ENCODE results near the gene SIN3B.
"Not testable (repeated sequence)": the region's sequence is repeated elsewhere in the genome, so short reads cannot be mapped to it uniquely, and the experiment has no call there.

SIN3B gene

GRCh38 chr19:16829010-16829821, at the start of gene SIN3B:
Gene SIN3B, plus strand, starts transcription at chr19:16829398. Its CDS starts 23 bp downstream, at chr19:16829421.
- peak; percentile 69 to 76 for DNase-seq

GRCh38 chr19:16779539-16780163, 49.5 kb upstream of the SIN3B start:
- DNase-seq: no peak

DNA sequence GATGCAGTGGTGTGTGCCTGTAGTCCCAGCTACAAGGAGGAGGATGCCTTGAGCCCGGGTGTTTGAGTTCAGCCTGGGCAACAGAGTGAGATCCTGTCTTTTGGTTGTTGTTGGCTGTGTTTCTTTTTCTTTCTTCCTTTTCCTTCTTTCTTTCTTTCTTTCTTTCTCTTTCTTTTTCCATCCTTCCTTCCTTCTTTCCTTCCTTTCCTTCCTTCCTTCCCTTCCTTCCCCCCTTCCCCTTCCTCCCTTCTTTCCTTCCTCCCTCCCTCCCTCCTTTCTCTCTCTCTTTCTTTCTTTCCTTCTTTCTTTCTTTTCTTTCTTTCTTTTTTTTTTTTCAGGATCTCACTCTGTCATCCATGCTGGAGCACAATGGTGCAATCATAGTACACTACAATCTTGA, 46.5 kb upstream of the SIN3B start:
- no peak for DNase-seq

- DNase-seq: no peak
Measured at GRCh38 chr19:16788479-16788878, 40.7 kb upstream of the SIN3B start.

DNA sequence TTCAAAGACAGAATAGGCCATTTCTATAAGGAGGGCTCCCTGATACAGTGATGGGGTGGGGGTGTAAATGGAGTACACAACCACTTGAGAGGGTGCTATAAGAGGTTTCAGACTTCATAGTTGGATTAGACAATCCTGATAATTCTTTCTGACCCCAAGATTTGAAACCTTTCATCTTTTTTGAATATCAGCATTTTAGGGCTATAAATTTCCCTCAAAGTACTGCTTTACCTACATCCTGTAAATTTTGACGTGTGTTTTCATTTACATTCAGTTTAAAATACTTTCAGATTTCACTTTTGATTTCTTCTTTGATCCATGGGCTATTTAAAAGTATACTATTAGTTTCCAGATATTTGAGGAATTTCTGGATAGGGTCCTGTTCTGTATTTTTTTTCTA, 40.0 kb upstream of the SIN3B start:
- no peak for DNase-seq

GRCh38 chr19:16790051-16790450, 39.1 kb upstream of the SIN3B start:
- DNase-seq: no peak

- no peak for DNase-seq
Measured at GRCh38 chr19:16791942-16792341, 37.3 kb upstream of the SIN3B start.

- no peak for DNase-seq
Measured at GRCh38 chr19:16794456-16795441, 34.4 kb upstream of the SIN3B start.

DNA sequence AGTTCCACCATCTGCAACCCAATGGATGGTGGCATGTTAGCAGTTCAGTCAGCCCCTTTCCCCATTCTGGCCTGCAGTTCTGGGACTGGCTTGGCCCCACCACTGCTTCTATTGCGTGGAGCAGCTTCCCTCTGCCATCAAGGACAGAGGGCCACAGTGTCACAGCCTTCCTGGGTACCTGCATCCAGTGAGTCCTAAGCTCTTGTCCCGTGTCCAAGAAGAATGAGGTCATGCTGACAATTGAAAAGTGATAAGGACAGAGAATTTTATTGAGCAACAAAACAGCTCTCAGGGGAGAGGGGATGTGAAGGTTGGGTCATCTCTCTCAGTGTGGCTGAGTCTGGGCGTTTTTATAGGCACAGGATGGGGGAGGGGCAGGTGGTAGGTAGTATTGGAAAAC, 33.5 kb upstream of the SIN3B start:
- DNase-seq: no peak

GRCh38 chr19:16797876-16798275, 31.3 kb upstream of the SIN3B start:
- no peak for DNase-seq

DNA sequence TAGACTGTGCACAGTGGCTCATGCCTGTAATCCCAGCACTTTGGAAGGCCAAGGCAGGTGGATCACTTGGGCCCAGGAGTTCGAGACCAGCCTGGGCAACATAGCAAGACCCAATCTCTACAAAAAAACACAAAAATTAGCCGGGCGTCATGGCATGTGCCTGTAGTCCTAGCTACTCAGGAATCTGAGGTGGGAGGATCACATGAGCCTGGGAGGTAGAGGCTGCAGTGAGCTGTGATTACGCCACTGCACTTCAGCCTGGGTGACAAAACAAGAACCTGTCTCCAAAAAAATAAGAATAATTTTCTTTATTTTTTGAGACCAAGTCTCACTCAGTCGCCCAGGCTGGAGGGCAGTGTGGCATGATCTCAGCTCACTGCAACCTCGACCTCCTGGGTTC, 30.9 kb upstream of the SIN3B start:
- DNase-seq: not testable (repeated sequence)

DNA sequence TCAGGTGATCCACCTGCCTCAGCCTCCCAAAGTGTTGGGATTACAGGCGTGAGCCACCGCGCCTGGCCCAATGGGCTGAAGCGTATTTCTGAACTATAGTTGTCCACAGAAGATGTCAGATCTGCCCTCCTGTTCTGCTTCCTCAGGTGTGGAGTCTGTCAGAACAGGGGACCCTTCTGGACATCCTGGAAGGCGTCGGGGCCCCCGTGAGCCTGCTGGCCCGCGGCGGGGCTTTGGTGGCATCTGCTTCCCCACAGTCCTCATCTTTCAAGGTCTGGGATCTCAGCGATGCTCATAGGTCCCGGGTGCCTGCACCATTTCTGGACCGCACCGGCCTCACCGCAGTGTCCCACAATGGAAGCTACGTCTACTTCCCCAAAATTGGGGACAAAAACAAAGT, 29.5 kb upstream of the SIN3B start:
- no peak for DNase-seq

GRCh38 chr19:16801600-16802013, 27.6 kb upstream of the SIN3B start:
- no peak for DNase-seq

GRCh38 chr19:16804176-16804575, 25.0 kb upstream of the SIN3B start:
- DNase-seq: no peak

GRCh38 chr19:16807549-16808284, 21.5 kb upstream of the SIN3B start:
- no peak for DNase-seq

DNA sequence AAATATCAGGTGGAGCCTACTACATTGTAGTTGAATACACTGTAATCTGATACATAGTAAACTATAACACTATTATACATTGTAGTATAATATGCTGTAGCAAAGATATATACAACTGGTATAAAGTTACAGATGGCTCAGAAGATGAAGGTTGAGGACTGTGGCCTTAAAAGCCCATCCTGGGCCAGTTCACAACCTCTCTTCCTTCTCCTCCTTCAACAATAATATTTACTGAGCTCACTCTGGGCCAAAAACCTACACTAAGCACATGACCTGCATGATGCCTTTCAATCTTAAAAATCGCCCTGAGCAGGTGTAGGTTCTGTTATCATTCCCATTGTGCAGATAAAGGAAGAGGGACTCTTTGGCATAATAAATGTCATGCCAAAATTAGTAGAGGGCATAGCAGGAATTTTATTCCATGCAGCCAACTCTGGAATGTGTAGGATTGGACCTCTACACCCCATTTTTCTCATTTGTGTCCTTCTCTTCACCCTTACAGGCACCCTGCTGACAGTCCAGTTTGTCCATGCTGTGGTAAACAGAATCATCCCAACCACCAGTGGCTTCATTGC, 14.6 kb upstream of the SIN3B start:
- DNase-seq: no peak

DNA sequence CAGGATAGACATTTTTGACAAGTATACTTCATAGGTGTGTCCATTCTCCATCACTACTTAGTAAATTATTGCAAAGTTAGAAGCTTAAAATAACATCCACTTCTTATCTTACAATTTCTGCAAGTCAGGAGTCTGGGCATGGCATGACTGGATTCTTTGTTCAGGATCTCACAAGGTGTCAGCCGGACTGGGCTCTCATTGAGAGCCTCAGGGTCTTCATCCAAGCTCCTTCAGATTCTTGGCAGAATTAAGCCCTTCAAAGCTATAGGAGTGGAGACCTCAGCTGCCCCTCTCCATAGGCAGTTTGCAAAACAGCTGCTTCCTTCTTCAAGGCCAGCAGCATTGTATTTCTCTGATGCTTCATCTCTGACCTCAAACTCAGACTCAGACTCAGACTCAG, 9.1 kb upstream of the SIN3B start:
- DNase-seq: no peak

DNA sequence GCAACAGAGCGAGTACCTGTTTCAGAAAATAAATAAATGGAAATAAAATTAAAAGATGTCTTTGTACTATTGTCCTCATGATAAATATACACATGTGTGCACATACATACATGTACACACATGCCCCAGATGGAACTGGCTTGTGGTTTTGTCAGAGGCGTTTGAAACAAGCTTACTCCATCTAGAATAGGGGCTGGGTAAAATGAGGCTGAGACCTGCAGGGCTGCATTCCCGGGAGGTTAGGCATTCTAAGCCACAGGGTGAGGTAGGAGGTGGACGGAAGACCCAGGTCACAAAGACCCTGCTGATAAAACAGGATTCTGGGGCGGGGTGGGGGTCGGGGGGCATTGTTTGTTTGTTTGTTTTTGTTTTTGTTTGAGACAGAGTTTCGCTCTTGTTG, 8.1 kb upstream of the SIN3B start:
- no peak for DNase-seq

- no peak for DNase-seq
Measured at GRCh38 chr19:16822648-16823047, 6.5 kb upstream of the SIN3B start.

- DNase-seq: no peak
Measured at GRCh38 chr19:16824658-16825311, 4.4 kb upstream of the SIN3B start.

DNA sequence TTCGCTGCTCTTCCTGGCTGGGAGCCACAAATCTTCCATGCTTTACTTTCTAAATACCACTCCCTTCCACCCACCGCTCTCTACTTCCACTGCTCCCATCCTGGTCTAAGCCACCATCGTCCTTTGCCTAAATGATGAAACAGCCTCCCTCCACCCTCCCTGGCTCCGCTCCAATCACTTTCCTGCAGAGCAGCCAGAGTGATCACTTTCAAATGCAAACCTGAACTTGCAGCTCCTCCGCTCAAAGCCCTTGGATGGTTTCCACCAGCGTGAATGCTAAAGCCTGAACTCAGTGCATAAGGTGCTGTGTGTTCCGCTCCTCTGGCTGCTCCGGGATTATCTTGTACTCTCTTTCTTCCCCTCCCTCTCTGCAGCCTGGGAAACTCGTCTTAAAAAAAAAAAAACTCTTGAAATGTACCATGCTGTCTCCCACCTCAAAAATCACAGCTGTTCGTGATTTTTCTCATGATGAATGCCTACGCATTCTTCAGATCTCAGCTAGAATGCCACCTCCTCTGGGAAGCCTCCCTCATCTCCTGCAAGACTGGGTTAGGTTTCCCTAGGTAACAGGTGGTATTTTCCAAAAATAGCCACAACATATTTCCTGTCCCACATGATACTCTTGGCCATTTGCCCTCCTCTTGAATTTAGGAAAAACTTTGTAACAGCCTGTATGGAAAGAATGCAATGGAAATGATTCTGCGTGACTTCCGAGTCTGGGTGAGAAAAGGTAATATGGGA, 3.7 kb upstream of the SIN3B start:
- peak in 1 of 2 donors; percentile 38 for DNase-seq

Data from hippocampal formation (tissue), 2 donors.